ENCODE results near the gene ATP5IF1. TPM values are rescaled to one million over a fixed set of nuclear protein-coding genes. Genes with fewer than 3 reads are reported as not detected.

ATP5IF1 gene
- total RNA-seq, 4 donors from 2014 or later = 100 to 145 (median 118) TPM

DNA sequence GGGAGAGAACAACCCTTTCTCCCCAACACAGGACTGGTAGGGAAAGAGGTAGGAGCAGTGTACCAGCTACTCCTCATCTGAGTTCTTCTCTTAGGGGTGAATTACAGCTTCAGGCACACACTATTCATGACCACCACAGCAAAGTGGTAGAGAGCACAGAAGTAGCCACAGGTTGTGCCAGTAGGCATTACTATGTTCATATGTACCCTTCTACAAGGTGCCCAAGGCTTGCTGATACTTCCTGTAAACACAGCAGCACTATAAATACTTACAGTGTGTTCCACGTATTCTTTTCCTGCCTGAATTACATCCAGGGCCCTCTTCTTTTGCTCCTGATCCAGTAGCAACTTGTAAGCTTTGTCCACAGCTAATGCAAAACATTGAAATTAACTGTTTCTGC, 26.2 kb upstream of the ATP5IF1 start:
- TF ChIP-seq, protein P1, sequence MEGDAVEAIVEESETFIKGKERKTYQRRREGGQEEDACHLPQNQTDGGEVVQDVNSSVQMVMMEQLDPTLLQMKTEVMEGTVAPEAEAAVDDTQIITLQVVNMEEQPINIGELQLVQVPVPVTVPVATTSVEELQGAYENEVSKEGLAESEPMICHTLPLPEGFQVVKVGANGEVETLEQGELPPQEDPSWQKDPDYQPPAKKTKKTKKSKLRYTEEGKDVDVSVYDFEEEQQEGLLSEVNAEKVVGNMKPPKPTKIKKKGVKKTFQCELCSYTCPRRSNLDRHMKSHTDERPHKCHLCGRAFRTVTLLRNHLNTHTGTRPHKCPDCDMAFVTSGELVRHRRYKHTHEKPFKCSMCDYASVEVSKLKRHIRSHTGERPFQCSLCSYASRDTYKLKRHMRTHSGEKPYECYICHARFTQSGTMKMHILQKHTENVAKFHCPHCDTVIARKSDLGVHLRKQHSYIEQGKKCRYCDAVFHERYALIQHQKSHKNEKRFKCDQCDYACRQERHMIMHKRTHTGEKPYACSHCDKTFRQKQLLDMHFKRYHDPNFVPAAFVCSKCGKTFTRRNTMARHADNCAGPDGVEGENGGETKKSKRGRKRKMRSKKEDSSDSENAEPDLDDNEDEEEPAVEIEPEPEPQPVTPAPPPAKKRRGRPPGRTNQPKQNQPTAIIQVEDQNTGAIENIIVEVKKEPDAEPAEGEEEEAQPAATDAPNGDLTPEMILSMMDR (IDR thresholded peaks at IDR 0.05; ENCODE audit: low read depth) = no peak

DNA sequence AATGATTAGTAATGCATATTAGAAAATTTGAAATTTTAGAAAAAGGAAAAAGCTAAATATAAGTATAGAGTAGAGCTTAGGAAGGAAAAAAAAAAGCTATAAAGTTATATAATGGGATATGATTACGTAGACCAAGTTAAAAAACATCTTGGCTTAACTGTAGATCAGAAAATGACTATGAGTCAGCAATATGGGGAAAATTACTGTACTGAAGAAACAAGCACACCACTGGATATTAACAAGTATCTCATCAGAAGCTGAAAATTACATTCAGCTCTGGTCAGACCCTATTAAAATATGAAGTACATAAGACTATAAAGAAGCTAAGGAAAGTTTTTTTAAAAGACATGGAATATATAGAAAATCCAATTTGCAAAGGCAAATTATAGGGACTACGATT, 22.6 kb upstream of the ATP5IF1 start:
- TF ChIP-seq, protein P1 (IDR thresholded peaks at IDR 0.05; ENCODE audit: low read depth) = no peak

DNA sequence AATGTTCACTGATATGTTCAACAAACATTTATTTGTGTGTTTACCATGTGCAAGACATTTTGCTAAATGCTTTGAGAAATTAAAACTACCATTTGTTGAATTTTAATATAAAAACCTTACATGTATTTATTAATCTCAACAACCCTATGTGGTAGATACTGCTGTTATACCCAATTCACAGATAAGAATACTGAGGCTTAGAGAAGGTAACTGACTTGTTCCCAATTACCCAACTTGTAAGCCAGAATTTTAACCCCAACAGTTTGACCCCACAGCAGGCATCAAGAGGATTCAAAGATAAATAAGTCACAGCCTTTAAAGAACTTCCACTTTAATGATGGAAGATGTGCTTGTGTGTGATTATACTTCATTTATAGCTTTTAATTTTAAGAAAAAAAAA, 6.8 kb upstream of the ATP5IF1 start:
- TF ChIP-seq, protein P1 (IDR thresholded peaks at IDR 0.05; ENCODE audit: low read depth) = no peak

DNA sequence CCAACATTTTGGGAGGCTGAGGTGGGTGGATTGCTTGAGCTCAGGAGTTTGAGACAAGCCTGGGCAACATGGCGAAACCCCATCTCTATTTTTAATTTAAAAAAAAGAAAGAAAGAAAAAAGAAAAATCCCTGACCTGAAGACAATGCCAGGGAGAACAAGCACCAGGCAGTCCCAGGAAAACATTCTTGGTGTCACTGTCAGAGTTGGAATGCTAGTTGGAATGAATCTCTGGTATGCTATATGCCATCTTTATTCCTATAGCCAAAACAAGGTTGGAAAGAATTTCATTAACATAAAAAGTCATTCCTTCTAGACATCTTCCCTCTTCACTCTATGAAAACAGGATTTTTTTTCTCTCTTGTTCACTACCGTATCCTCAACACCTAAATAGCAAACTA, 5.9 kb upstream of the ATP5IF1 start:
- TF ChIP-seq, protein P1 (IDR thresholded peaks at IDR 0.05; ENCODE audit: low read depth) = no peak

DNA sequence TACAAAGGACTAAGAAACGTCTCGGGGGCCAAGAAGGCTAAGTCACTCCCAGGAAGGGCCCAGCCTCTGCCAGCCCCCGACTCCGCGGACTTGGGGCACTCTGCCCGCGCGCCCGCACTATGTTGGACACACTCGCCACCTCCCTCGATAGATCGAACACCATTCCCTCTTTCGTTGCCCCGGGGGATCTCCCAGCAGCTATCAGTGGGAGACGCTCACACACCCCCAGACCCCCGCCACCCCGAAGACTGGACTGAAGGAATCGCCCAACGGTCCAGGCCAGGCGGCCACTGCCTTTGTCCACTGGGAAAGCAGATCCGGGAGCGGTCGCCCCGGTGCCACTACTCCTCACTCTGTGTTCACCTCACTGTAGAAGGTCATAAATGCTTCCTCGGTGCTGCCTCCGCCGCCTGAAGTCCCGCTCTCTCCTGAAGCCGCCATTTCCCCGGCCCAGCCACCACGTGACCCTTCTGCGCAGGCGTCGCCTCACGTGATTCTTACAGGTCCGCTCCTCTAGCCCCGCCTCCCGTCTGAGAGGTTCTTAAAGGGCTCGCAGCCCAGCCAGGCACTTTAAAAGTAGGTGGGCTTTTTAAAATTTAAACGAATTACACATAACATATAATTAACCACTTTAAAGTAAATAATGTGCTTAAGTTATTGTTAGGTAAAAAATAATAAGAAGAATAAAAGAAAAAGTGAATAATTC, 3.2 kb upstream of the ATP5IF1 start, which contains the start of gene DNAJC8:
Gene DNAJC8, minus strand, starts transcription at position 472 of the 706 bp plus-strand sequence. Its CDS starts 31 bp downstream, at position 441.
- TF ChIP-seq, protein P1 (IDR thresholded peaks at IDR 0.05; ENCODE audit: low read depth) = no peak

DNA sequence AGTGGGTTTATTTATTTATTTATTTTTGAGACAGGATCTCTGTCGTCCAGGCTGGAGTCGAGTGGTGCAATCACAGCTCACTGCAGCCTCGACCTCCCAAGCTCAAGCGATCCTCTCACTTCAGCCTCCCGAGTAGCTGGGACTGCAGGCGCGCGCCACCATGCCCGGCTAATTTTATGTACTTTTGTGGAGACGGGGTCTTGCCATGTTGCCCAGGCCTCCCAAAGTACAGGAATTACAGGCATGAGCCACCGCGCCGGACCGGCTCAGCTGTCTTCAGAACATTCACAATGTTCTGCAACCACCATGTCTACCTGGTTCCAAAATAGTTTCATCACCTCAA, 2.7 kb upstream of the ATP5IF1 start:
- TF ChIP-seq, protein P1 (IDR thresholded peaks at IDR 0.05; ENCODE audit: low read depth) = no peak

DNA sequence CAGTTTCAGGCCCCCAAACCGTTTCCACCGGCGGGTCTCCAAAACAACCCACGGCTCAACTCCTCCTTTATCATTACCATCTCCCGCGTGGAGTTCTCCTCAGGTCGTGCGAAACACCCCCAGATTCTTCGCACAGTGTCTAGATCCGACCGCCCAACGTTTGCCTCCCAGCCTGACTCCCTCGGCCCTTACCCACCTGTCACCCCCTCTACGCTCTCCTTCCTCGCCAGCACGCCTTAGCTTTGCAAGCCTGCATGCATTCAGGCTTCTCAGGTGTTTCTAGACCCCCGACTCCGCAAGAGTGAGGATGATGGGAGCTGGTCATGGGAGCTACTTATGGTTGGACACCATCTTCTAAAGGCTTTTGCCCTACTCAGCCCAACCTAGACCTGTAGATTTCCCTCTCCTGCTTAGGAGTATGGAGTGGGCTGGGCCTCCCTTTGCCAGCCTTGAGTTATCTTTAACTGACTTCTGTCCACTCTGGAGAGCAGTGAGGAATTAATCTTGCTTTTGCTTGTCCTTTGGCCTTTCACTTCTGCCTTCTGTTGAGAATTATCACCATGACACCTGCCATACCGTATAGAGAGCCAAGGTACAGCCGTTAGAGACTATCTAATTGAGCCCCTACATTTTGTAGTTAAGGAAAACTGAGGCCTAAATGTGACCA, 865 bp downstream of the ATP5IF1 start:
- TF ChIP-seq, protein P1 (IDR thresholded peaks at IDR 0.05; ENCODE audit: low read depth) = no peak
